Measurements from ENCODE around the gene PMPCA. TPM values are rescaled to one million over a fixed set of nuclear protein-coding genes. Genes with fewer than 3 reads are reported as not detected.

Gene PMPCA
- total RNA-seq, 1 donor from 2014 or later, result 38.9 TPM

GRCh38 chr9:136429683-136430491 lies 19.4 kb downstream of the PMPCA start:
- DNase-seq (ENCODE audit: low spot score), result no peak
- no peak for ATAC-seq
- intact Hi-C loops (cut with DNase I), result no loop called here

GRCh38 chr9:136430588-136431234 lies 20.3 kb downstream of the PMPCA start:
- ATAC-seq, result no peak
- intact Hi-C loops (cut with DNase I), result no loop called here
- no peak for DNase-seq (ENCODE audit: low spot score)

- no peak for DNase-seq (ENCODE audit: low spot score)
- ATAC-seq, result no peak
- intact Hi-C loops (cut with DNase I), result no loop called here
These were observed 21.4 kb downstream of the PMPCA start for GRCh38 chr9:136431782-136432350.

- DNase-seq (ENCODE audit: low spot score), result no peak
- intact Hi-C loops (cut with DNase I), result no loop called here
- no peak for ATAC-seq
These were observed 22.1 kb downstream of the PMPCA start for GRCh38 chr9:136432591-136432990.

- intact Hi-C loops (cut with DNase I), result no loop called here
- ATAC-seq (no peak), DNase-seq (ENCODE audit: low spot score) (peak; percentile 53)
These were observed 22.7 kb downstream of the PMPCA start for GRCh38 chr9:136433043-136433715.

GRCh38 chr9:136433849-136434579 lies 23.6 kb downstream of the PMPCA start:
- DNase-seq (ENCODE audit: low spot score) (peak; percentile 57), ATAC-seq (no peak)
- intact Hi-C loops (cut with DNase I), result no loop called here

- intact Hi-C loops (cut with DNase I), result no loop called here
These were observed 24.2 kb downstream of the PMPCA start for GRCh38 chr9:136434580-136435169.

GRCh38 chr9:136436055-136436634 lies 25.7 kb downstream of the PMPCA start:
- intact Hi-C loops (cut with DNase I), result no loop called here
- DNase-seq (ENCODE audit: low spot score) (peak; percentile 55), ATAC-seq (no peak)

More at GRCh38 chr9:136434580-136435169, 24.2 kb downstream of the PMPCA start:
- no peak for ATAC-seq
- peak; percentile 45 for DNase-seq (ENCODE audit: low spot score)

GRCh38 chr9:136437430-136437829 lies 27.0 kb downstream of the PMPCA start:
- no peak for DNase-seq (ENCODE audit: low spot score)
- intact Hi-C loops (cut with DNase I), result no loop called here
- ATAC-seq, result peak; percentile 27

- no peak for ATAC-seq
- intact Hi-C loops (cut with DNase I), result no loop called here
- no peak for DNase-seq (ENCODE audit: low spot score)
These were observed 27.5 kb downstream of the PMPCA start for GRCh38 chr9:136437839-136438547.

GRCh38 chr9:136438548-136439480 lies 28.4 kb downstream of the PMPCA start:
- intact Hi-C loops (cut with DNase I), result no loop called here
- DNase-seq (ENCODE audit: low spot score), result peak; percentile 65
- no peak for ATAC-seq

- ATAC-seq (peak; percentile 81), DNase-seq (ENCODE audit: low spot score) (peak; percentile 84)
- intact Hi-C loops (cut with DNase I), result no loop called here
These were observed 29.3 kb downstream of the PMPCA start, which contains the start of gene INPP5E for GRCh38 chr9:136439481-136440408. TSS of gene INPP5E (minus strand) at chr9:136439845. CDS start at chr9:136439419, 426 bp downstream.

GRCh38 chr9:136441191-136441680 lies 30.8 kb downstream of the PMPCA start:
- ATAC-seq, result no peak
- intact Hi-C loops (cut with DNase I), result no loop called here
- DNase-seq (ENCODE audit: low spot score), result peak; percentile 56

- DNase-seq (ENCODE audit: low spot score) (no peak), ATAC-seq (no peak)
- intact Hi-C loops (cut with DNase I), result no loop called here
These were observed 31.3 kb downstream of the PMPCA start for GRCh38 chr9:136441681-136442245.

GRCh38 chr9:136442265-136442664 lies 31.8 kb downstream of the PMPCA start:
- intact Hi-C loops (cut with DNase I), result no loop called here
- DNase-seq (ENCODE audit: low spot score) (no peak), ATAC-seq (no peak)
